Activated CD4-positive, alpha-beta T cell treated with anti-CD3 and anti-CD28 coated beads, Interleukin-2, amount 50 U/mL, for 4 hours (primary cell): ENCODE measurements around the gene KAZN.

Experiments
- DNase-seq, 2 experiments: peaks; one replicate each; pipeline ENCODE4 v3.0.0-alpha.2; 2020

The KAZN gene

DNA sequence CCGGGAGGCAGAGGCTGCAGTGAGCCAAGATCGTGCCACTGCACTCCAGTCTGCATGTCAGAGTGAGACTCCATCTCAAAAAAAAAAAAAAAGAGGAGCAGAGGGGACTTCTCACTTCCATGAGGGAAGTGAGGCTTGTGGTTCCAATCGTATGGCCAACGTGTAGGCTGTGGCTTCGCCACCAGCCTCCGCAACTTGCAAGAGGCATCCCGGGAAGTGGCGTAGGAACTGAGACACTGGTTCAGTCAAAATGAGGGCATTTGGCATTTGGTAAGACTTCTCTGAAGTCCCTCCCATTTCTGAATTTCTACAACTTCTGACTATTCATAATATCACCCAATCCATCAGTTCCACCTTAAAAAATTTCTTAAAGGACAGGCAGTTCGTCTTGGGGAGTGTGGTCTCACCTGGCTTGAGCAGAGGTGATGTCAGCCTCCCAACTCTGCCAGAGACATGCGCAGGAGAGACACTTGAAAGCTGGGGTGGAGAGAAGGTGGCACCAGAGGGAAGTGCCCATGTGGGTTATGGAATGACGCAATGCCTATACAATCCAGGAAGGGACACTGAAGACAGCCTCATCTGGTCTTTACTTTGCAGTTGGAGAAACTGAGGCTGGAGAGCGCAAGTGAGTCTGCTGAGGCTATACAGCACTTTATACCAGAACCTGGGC, 17.2 kb downstream of the KAZN start:
- no peak for DNase-seq

DNA sequence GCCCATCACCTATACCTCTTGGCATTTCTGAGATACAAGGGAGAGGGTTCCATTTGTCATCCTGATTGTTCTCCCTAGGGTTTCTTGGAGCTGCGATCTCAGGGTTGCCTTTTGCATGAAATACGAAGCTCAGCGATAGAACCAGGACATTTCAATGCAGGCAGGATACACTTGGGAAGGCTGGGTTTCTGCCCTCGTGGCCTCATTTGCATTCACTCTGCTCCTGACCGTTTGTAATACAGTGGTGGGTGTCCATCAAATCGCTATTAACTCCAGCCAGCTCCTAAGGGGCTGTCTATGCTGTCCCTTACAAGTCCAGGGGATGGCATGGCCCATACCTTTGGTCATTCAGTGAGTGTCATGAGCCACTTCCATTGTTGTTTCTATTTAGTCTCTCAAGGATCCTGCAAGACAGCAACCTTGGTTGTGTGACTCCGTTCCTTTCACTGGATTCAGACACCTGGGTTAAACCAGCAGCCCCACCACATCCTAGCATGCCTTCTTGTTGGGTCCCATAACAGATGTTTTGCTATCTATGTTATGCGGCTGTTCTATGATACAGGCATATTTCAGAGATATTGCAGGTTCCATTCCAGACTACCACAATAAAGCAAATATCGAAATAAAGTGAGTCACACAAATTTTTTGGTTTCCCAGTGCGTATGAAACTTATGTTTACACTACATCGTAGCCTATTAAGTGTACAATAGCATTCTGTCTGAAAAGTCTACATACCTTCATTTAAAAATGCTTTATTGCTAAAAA, 18.3 kb downstream of the KAZN start:
- no peak for DNase-seq

DNA sequence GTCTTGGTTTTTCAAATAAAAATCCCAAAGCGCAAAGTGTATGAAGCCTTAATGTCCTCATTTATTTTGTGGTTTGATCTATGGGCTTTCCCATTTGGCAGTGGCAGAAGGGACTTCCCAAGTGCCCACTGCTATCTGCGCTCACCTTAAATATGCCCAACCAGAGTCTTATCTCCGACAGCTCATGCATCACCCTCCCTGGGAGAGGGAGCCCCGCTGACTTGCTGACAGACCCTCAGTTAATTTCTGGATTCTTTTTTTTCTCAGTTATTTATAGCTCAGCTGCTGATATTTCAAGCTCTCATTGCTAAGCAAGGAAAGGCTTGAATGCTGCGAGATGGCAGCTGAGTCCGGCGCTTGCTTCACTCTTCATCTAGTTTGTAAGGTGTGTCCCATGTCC, 19.3 kb downstream of the KAZN start:
- DNase-seq: no peak

DNA sequence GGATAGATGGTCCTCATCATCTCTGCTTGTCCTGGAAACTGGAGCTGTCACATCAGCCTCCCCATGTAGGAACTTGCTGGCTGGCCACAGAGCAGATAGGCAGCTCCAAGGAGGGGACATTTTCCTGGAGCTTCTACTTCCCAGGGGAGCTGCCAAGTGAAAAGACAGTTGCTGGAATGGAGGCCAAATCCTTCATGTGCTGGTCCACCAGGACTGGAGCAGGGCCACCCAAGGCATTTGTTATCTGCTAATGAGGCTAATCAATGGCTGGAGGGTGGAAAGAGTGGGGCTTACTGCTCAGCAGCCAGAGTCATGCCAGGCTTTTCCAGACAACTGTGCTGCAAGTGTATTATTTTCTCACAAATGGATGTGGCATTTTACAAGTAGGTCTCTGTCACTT, 22.5 kb downstream of the KAZN start:
- DNase-seq: no peak

DNA sequence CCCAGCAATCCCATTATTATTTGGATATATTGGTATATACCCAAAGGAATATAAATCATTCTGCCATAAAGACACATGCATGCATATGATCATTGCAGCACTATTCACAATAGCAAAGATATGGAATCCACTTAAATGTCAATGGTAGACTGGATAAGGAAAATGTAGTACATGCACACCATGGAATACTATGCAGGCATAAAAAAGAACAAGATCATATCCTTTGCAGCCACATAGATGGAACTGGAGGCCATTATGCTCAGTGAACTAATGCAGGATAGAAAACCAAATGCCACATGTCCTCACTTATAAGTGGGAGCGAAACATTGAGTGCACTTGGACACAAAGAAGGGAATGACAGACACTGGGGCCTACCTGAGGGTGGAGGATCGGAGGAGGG, 24.6 kb downstream of the KAZN start:
- no peak for DNase-seq

DNA sequence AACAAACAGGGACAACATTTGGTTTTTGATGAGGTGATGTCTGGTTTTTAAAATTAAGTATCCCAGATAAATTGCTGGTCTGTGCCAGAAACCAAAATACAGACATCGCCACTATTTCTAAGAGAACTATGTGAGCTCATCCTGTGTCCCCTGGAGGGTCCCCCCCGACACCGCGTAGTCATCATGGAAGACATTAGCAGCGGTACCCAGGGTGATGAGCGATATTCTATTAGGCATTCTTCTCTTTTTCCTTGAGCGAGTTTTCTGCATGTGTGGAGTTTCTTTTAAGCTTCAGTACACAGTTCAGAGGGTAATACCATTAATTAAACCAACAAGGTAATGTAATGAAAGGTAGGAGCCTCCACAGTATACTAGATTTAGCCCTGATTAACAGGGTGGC, 26.5 kb downstream of the KAZN start:
- DNase-seq: no peak

DNA sequence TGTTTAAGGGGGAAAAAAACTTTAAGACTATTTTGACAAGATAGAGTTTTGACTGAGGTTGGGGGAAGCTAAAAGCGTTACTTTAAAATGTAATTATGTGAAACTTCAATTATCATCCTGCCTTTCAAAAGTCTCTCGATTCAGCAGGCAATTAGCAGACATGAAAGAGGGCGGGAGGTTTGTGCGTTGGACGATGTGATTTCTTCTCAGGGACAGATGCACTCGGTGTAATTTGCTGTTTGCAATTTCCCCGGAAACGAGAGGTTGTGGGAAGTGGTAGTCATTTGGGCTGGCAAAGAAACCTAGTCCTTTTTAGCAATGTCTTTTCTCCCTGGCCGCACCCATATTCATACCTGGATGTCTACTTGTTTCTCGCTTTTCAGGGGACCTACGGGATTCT, 27.1 kb downstream of the KAZN start:
- DNase-seq: no peak

DNA sequence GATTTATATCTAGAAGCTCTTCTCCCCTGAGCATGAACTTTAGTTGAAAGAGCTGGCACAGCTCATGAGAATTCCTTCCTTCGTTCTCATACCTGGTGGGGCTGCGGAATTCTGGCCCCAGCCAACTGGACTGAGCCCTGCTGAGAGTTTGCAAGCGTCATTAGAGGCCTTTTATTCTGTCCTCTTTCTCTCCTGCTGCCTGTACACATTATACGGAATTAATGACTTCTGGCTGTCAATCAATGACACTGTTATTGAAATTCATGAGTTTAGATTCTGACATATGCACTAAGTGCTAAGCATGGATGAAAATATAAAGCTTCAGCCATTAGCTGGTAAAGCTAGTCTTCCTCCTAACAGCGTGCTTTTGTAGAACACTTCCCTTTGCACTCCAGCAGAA, 27.5 kb downstream of the KAZN start:
- no peak for DNase-seq

DNA sequence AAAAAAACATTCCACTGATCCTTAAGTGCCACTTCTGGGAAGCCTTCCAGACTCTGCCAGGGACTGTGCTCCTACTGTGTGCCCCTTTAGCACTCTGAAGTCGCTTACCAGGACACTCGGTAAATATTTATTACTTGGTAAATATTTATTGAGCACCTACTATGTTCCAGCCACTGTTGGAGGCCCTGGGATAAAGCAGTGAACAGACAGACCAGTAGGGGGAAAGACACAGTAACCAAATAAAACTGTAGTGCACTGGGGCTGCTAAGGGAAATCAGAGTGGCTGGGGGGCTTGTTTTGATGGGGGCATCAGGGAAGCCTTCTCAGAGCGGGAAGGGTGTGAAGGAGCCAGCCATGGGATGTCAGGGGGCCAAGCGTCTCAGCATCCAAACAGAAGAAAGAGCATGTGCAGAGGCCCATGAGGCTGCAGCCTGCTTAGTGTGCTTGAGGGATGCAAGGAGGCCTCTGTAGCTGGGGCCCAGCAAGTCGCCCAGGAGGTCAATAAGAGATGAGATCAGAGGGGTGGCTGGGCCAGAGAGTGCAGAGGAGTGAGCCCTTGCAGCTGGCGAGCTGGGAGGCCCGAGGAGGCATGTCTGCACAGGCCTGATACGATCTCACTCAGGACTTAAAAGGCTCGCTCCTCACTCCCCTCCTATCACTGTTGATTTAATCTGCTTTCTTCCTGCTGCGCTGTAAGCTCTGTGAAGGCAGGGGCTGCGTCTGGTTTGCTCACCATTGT, 28.6 kb downstream of the KAZN start:
- no peak for DNase-seq

DNA sequence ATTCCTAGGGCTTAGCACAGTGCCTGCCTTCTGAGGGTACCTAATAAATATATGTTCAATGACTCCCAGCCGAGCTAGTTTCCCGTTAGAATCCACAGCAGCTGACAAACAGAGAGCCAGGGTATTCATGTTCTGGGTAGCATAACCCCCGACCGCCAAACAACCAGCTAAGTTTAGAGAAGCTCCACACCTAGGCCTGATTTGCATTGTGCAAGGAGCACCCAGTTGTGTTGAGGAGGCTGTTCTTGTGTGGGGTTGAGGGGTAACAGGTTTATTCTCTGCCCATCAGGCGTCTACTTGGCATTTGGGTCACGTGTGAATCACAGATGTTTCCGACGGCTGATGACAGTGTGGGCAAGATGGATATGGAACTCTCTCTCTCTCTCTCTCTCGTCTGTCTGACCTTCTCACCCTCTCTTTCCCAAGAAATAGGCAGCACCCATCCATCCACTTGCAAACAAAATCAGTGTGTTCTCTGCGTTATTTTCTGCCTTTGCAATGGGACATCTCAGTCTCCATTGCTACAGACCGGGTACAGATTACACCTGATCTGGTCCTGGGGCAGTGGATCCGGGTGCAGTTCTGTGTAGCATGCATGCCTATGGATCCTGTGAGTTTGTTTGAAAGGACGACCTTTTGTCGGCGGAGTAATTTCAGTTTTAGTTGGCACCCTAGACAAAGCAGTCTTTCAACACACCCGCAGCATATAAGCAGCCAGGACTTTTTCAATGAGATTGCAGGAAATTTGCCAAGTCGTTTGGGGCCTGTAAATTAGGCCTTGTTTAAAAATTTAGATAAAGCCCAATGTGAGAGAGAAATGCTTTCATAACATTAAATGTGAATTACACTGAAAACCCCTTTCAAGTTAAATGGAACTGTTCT, 29.4 kb downstream of the KAZN start:
- no peak for DNase-seq

DNA sequence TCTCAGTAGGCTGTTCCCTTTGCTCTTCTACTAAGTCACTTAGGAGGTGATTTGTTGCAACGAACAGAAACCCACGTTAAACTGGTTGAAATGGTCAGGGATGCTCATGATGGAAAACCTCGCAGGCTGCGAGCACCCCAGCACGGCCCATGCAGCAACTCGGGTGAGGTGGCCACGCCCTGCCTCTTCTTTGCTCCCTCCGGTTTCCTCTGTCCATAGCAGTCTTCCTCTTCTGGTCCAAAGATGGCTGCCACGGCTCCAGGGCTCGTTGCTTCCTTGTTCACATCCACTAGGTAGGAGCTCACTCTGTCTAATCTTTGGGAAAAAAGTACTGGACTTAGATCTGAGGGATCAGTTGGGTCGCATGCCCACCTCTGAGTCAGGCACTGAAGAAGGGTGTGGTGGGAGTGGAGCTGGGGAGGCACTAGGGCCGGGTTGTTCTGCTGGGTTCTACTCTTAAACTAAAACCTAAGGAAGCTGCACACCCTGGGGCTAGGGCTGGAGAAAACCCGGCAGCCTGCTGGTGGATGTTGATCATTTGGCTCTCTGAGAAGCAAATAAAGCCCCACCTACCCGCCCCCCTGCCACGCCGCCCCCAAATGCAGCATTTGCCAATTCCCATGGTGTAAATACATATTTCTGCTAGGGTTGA, 31.0 kb downstream of the KAZN start:
- DNase-seq: no peak

DNA sequence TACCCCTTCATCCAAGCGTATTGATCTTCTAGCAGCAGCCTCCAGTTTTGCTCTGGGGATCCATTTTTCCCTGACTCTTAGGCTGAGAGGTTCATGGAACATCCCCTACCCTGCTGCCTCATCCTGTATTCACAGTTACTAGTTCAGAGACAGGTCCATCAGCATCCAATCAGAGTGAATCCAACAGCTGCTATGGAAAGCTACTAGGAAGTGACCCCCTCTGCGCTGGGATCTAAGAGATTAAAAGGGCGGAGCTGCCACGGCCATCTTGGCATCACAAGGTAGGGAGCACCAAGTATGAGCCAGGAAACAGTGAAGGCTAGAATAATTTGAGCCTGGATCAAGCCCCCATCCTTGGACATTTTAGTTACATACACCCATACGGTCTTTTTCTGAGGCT, 32.5 kb downstream of the KAZN start:
- no peak for DNase-seq

DNA sequence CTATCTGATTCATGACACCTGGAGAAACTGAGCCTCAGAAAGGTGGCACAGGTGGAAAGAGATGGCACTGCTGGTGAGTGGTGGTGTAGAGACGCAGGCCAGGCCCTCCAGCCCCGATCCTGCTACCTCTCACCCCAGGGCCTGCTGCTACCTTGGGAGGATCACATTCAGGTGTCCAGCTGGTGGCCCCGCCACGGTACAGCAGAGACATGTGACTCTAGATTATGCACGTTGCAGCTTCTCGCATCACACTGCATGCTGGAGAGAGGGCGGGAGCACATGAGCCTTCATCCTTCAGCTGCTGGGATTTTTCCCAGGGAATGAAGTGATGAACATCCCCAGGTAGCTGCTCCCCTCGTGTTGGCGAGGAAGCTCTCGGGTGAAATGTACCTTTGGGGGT, 32.9 kb downstream of the KAZN start:
- DNase-seq: no peak

DNA sequence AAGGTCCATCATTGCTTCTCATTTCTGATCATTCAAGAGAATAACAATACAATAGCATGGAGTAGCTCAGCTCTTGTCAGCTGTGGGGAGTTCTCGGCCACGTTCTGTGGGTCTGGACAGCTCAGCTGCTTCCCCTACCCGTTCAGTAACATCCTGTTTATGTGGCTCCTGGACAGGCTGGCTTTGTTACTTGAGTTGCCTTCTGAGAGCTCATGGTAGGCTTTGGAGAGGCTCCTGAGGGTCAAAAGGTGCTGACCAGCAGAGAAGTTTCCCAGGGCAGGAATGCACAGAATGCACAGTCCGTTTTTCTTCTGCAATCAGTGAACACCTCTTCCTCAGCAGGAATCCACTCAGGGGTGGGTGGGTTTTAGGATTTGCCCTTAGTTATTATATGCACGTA, 36.0 kb downstream of the KAZN start:
- no peak for DNase-seq

DNA sequence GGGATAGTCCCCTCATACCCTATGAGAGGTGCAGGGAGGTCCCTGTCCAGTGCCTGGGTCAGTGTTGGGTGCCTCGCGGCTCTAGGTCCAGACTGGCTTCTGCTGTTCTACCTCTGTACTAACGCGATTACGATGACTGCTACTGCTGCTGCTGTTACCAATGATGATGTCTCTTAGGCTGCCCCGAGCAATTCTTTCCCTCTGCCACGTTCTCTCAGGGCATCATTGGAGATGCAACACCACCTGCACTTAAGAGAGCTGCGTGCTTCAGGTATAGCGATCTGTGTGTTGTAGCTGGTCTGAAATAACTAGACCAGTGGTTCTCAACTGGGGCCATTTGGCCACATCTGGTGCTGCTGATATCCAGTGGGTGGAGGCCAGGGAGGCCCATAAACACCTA, 36.9 kb downstream of the KAZN start:
- no peak for DNase-seq

DNA sequence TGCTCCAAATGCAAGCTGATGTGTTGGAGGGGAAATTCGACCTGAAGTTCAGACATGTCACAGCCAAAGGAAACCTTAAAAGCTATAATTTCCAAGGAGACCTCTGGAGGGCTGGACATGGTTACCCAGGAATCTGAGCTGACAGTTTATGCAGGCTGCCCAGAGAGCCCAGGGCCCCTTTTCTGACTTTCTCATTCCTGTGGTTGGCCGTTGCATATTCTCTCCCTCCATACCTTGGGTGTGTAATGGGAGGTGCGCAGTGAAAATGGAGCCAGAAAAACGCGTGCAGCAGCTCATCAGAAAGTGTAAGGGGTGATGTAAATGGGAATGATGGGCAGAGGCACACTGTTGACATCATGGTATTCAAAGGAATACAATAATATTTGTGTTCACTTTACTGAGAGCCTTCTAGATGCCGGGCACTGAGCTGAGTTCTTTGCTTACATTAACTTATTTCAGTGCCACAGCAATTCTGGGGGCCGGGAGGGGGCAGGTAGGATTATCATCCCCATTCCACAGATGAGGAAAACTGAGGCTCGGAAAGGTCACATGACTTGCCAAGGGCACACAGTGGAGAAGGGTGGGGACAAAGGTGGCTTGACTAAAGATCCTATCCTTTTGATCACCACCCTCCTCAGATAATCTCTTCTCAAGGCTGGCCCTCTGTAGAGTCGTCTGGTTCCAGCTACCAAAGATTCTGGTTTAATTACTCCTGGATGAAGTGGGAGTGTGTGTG, 38.6 kb downstream of the KAZN start:
- DNase-seq: no peak

DNA sequence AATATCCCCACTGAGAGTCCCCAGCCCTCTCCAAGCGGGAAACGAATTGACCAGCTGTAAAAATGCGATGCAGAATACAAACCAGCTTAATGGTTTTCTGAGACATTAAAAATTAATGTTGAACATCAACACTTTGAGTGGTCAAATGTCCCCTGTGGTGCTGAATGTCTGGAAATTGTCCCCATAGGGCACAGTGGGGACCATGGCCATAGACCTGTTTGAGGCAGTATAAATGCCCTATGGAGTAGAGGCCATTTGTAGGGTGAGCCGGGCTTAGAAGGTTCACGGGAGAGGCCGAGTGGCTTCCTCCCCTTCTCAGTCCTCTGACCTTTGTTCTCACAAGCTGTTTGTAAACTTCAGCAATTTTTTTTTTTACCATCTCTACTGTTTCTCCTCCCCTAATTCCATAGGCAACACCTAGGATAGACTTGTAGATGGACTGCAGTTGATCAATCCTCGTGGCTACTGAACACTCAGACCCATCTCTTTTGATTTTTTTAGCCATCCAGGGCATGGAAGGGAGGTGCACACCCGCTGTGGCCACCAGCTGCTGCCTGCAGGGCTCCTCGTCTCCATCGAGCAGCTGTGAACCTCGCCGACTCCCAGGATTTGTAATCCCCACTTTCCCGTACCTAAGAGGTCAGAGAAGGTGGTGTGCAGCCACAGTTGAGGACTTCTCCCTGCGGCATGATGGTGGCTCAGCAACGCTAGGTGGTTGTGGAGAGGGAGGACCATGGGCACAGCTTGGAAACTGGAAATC, 41.0 kb downstream of the KAZN start:
- no peak for DNase-seq

DNA sequence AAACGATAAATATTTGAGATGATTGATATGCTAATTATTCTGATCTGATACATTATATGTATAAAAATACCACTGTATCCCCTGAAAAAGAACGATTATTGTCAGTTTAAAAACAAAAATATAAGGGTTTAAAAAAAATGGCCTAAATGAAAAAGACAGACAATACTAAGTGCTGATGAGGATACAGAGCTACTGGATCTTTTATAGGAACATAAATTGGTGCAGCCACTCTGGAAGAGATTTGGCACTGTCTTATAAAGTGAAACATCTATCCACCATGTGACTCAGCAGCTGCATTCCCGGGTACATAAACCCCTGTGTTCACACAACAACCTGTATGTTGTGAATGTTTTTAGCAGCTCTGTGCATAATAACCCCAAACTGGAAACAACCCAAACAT, 44.2 kb downstream of the KAZN start:
- DNase-seq: no peak

DNA sequence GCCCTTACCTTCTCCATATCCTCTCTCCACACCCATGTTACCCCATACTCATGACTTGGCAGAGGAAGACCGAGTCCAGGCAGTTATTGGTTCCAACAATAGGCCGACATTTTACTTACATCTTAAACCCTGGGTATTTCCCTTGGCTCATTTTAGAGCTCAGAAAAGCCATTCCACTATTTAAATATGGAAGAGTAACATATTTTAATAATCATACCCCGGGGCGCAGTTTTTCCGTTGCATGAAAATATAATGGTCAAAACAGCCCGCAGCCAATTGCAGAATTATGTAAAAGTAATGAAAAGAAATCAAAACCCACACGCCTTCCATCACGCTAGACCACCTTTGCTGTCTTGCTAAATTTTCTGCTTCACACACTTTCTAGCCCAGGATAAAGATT, 48.5 kb downstream of the KAZN start:
- DNase-seq: no peak

DNA sequence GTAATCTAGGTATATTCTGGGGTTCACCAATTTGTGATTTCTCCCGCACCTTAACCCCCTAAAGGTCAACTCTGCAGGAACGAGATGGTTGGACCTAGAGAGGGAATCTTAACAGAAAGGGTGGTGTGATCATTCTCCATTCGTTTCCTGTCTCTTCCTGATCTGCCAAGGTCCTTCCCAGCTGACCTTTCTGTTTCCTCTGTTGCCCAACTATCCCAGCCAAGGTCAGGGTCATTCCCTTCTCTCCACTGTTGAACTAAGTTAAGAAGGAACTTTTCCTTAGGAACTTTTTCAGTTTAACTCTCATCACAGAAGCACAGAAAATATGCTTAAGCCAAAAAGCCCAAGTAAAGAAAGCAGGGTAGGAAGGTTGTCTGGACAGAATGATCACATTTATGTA, 49.3 kb downstream of the KAZN start:
- no peak for DNase-seq

DNA sequence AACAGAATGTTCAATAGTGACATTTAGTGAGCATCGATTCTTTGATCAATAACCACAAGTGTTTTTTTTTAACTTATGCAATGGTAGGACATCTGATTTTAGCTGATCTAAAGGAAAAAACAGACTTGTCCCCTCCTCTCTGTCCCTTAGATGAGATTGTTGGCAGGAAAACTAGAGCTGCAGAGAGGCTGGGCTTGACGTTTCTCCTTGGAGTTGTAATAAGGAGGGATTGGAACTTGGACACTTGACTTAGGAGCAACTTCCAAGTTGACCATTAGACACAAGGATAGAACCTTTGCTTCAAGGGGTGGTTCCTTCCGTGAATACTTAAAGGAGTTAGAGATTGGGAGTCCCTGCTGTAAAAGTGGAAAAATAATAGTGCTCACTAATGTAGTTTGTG, 49.9 kb downstream of the KAZN start:
- no peak for DNase-seq
